COLO668 (cell line): Measurements from ENCODE around the gene PHF23.

Experiments used
- DNase-seq: peaks from one replicate; lab custom pipeline; 2025; ENCODE audit not compliant: unreplicated experiment; lab: John Stamatoyannopoulos, UW

Gene PHF23

GRCh38 chr17:7221278-7222092 is 17.8 kb downstream of the PHF23 start:
- DNase-seq: no peak

DNA sequence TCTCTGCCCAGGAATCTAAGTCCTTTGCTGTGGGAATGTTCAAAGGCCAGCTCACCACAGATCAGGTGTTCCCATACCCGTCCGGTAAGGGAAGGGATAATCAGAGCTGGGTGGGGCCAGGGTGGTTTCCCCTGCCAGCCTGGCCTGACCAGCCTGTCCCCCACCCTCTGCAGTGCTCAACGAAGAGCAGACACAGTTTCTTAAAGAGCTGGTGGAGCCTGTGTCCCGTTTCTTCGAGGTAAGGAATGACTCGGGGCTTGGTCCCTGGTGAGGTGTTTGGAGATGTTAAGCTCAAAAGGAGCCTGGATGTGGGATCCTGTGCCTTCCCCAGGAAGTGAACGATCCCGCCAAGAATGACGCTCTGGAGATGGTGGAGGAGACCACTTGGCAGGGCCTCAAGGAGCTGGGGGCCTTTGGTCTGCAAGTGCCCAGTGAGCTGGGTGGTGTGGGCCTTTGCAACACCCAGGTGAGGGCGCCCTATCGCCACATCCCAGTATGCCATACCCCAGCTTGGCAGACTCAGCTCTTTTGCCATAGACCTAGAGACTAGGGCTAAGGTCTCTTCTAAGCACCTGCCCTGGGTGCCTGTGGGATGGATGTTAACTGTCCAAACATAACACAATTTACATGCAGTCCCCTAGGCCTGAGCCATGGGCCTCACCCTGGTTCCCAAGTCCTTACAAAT is 18.5 kb downstream of the PHF23 start:
- DNase-seq: peak; percentile 54

- peak; percentile 66 for DNase-seq
Observed at GRCh38 chr17:7219812-7220592, 19.3 kb downstream of the PHF23 start, which contains the start of the genes ACADVL and DLG4. Gene ACADVL (plus strand): TSS chr17:7219938. CDS start chr17:7219985, 47 bp downstream. Gene DLG4 (minus strand): TSS chr17:7219836.

DNA sequence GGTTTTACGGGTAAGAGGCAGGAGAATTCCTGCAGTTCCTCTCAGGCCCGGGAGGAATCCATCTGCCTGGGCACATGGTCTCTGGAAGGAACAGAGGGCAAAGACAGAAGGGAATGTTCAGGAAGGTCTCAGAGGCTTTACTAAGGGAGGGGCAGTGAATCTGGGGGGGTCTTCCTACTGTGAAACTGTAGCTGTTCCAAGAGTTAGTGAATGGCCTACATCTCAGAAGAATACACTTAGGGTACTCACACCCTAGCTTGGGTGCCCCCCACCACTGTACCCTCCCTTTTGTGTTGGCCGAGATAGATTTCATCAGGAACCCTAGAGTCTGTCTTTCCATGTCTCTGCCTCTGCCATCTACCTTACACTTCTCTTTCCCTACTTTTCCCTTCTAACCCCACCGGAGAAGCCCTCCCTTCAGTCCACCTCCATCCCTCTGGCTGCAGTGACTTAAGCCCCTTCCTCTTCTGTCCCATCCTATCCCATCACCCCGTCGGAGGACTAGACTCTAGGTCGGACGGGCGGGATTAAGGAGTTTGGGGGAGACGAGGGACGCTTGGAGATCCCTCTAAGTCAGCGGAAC is 19.9 kb downstream of the PHF23 start:
- no peak for DNase-seq

GRCh38 chr17:7218758-7219157 is 20.5 kb downstream of the PHF23 start:
- DNase-seq: no peak

GRCh38 chr17:7218166-7218565 is 21.1 kb downstream of the PHF23 start:
- no peak for DNase-seq

DNA sequence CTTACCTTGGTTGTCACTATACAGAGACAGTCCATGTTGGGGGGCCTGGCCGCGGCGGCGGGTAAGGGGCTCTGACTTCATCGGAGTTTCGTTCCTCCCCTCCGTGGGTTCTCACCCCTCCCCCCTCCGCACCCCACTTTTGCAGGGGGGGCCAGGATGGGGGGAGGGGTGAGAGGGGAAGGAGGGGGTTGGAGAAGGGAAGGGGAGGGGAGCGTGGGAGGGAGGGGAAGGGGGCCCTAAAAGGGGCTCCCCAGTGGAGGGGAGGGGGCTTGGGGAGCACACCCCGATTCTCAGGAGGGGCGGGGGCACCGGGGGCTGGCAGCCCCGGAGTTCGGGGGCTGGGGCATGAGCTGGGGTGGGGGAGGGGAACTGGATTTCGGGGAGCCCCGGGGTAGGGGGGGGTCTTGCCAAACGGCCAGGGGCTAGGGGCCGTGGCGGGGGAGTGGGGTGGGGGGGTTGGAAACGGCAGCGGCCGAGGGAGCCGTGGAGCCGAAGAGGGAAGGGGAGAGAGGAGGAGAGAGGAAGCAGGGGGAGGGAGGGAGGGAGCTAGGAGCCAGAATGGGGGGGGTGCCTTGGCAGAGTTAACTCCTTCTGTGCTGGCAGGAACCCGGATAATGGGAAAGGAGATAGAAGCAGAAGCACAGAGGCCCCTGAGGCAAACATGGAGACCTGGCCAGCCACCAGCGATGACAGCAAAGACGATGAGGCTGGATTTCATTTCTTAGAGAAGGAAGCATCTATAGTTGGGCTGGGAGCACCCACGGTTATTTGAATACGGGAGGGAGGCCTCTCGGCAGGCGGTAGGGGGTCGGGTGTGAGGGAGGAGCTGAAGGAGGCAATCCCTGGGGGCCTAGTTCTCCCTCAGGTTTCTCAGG is 21.9 kb downstream of the PHF23 start:
- no peak for DNase-seq

GRCh38 chr17:7216242-7217112 is 22.8 kb downstream of the PHF23 start:
- DNase-seq: no peak

DNA sequence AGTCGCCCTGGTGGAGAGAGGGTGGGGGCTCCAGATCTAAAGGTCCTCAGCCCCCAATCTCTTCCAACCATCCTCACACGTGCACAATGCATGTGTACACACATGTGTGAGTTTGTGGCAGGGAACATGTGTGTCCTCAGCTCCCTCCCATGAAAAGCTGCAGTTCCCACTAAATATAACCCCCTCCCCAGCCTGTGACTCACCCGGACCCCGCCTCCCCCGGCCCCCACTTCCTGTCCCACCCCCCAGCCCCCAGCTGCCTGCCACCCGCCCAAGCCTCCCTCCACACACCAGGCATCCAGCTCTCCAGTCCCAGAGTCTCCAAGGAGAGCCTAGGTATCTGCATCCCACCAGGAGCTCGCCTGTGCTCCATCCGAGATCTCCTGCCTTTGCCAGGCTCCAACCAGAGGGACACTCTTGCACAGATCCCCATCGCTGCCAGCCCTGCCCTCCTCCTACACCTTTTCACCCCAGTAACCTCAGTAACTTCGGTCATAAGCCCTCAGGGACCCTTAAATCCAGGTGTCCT is 23.5 kb downstream of the PHF23 start:
- DNase-seq: no peak

GRCh38 chr17:7215136-7215638 is 24.1 kb downstream of the PHF23 start:
- DNase-seq: no peak

- DNase-seq: peak; percentile 92
Observed at GRCh38 chr17:7214300-7215135, 24.7 kb downstream of the PHF23 start.

DNA sequence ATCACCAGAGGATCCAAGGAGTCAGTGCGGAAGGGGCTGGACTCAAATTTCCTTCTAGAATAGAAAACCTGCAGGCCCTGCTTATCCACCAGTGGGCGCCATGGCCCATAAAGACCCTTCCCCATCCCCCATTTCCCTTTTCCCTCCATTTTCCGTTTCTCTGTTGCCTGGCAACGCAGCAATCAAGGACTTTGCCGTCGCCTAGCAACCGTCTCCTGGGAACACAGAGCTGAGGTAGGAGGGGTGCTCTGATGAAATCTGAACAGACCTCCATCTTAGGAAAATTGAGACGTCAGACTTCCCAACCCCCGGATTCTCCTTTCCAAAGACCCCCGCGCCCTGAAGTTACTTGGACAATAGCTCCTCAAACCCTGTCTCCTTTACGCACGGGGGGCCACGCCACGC is 25.4 kb downstream of the PHF23 start:
- DNase-seq: peak; percentile 77

DNA sequence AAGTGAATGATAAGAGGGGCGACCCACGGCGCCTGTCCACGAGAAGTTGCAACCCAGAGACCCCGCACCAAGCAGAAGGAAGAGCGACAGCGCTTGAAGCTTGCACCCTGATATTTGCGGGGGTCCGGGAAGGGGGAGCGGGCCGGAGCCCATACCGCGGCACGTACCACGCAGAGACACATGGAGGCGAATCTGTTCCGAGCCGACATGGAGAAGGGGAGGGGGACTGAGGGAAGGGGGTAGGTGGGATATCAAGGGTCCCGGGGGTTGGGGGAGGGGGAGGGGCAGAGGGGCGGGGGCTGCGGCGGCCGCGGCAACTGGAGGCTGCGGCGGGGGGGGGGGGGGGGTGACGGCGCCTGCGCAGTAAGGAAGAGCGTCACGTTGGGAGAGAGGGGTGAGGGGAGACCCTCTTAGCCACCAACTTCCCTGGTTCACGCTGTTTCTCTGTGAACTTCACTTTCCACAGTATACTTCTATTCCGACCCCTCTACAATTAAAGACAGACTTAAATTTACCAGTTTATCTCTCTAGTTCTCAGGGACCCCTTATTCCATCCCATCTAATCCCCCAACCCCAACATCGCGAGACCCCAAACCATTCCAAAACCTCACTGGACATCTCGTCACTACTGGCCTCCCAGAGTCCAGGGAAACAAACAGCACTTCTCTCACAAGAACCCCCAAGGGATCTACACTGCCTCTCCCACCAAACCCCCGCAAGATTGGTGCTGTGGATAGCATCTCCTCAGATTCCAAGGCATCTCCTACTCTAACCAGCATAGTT is 27.6 kb downstream of the PHF23 start:
- no peak for DNase-seq

DNA sequence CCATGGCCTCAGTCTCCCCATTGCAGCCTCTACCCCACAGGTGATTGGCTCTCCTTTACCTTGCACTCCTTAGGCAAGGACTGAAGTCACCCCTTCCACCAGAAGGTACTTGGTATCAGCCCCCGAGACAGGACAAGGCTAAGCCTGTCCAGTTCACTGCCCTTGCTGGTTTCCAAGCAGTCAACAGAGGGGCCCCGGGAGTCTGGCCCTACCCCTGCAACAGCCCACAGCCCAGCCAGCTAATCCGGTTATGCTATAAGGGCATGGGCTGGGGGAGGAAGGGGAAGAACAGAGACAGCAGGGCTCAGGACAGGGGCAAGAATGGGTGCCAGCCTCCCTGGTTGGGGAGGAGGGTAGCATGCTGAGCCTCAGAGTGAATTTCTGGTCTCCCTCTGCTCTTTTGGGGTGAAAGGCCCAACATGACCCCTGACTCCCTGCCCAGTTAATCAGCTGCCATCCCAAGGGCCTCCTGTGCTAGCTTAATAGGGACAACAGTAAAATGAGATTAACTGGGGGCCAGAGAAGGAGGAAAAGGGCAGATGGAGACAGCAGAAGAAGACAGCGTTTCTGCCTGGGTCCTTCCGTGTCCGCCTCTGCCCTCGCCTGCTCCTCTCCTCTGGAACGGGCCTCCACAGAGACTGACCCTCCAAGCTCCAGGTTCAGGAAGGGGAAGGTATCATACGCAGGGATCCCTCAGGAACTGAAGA is 30.4 kb downstream of the PHF23 start:
- no peak for DNase-seq

DNA sequence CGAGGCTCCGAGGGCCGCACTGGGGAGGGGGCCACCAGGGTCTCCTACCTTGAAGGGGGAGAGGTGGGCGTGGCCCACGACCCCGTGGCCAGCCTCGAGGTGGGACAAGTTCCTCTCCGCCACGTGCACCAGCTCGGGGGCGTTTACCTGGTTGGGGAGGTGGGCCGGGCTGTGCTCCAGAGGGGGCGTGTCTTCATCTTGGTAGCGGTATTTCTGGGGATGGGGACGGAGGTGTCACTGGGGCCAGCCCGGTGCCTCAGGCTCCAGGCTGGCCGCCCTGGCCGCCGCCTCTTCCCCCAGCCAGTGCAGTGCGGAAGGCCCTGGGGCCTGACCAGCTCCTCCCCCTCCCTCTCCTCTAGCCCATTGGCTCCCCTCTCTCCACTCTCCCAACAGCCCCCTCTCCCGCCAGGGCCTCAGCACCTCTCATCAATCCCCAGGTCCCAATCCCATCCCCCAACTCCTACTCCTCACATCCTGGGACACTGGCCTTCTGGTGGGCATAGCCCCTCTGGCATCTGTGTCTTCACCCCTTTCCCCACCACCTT is 31.2 kb downstream of the PHF23 start:
- DNase-seq: no peak
